Measurements from ENCODE around the gene TEAD2. TPM values are rescaled to one million over a fixed set of nuclear protein-coding genes. Genes with fewer than 3 reads are reported as not detected.

TEAD2 gene
- total and polyA plus RNA-seq, 9 of the 15 experiments (the other 6 are each of a cell fraction or from before 2014, with no cell fraction given), result 1.6 to 27.0 (median 13.9) TPM

GRCh38 chr19:49315111-49315510 is 47.1 kb downstream of the TEAD2 start:
- H4K20me1 ChIP-seq (replicated peaks; ENCODE audit: control insufficient read depth, insufficient read depth, low read length), result no peaks in the 10 kb centered on the region
- BruUV-seq (replicated peaks), result no TSS peak
- no peak overlapping the region for H3K4me3 ChIP-seq
- no peak for TF ChIP-seq ZNF699 (CRISPR knock-in tag; IDR thresholded peaks at IDR 0.05; ENCODE audit: insufficient replicate concordance)
- no peak for TF ChIP-seq POLR2B (IDR thresholded peaks at IDR 0.05; ENCODE audit: low read depth, partially characterized antibody)
- no peak for TF ChIP-seq FIP1L1 (IDR thresholded peaks at IDR 0.05; ENCODE audit: low read depth, low read length, poor library complexity, severe bottlenecking)
- no peak for TF ChIP-seq ZNF146 (CRISPR knock-in tag; IDR thresholded peaks at IDR 0.05; ENCODE audit: unreplicated experiment)
- TF ChIP-seq E2F3 (CRISPR knock-in tag; IDR thresholded peaks at IDR 0.05), result no peak
- no peak for TF ChIP-seq BRCA1 (IDR thresholded peaks at IDR 0.05)
- no peak for TF ChIP-seq BRCA1 (CRISPR knock-in tag; IDR thresholded peaks at IDR 0.05)
- no peak for TF ChIP-seq RBM17 (IDR thresholded peaks at IDR 0.05; ENCODE audit: borderline replicate concordance, low read depth, low read length)
- no peak for TF ChIP-seq TAF7 (tag; IDR thresholded peaks at IDR 0.05)
- TF ChIP-seq PHF8 (IDR thresholded peaks at IDR 0.05; ENCODE audit: borderline replicate concordance, low read length), result no peak
- TF ChIP-seq SIN3A (IDR thresholded peaks at IDR 0.05; ENCODE audit: borderline replicate concordance in 2 of 2, control insufficient read depth in 1 of 2, low read depth in 2 of 2, low read length in 2 of 2), result no peak
- TF ChIP-seq ZFP30 (CRISPR knock-in tag; IDR thresholded peaks at IDR 0.05; ENCODE audit: borderline replicate concordance), result no peak
- 0% methylated on average over 1 of the region's 1 CpG for WGBS (ENCODE audit: insufficient coverage, low coverage, missing lambda C conversion rate)
- H2AFZ ChIP-seq (ENCODE audit: low read depth, low read length), result no peak overlapping the region
- intact Hi-C loops (cut with micrococcal nuclease) (no loop called here), in situ Hi-C loops (cut with MboI) (no loop called here)
- H3K9me3 ChIP-seq (replicated peaks; ENCODE audit: control insufficient read depth, insufficient read depth, low read depth, low read length), result no peaks in the 10 kb centered on the region; the same call in 1 of the 2 replicates
- no peak for DNase-seq (ENCODE audit: extremely low read depth in 1 of 4, low spot score in 3 of 4)
- FAIRE-seq, result no peak
- no peaks in the 10 kb centered on the region for H3K79me2 ChIP-seq (ENCODE audit: control insufficient read depth, insufficient read depth, low read length)
- no peak overlapping the region for H3K27ac ChIP-seq (ENCODE audit: extremely low read depth, low read depth, low read length)
- H3K4me2 ChIP-seq (ENCODE audit: insufficient read depth, low read length), result no peak overlapping the region
- no peaks in the 10 kb centered on the region for H3K27me3 ChIP-seq (ENCODE audit: control insufficient read depth in 2 of 2, insufficient read depth in 2 of 2, low read length in 2 of 2)
- ChIA-PET CTCF (ENCODE audit: low intra/inter-chr PET ratio) (no interaction called here), POLR2A (no interaction called here)
- H3K36me3 ChIP-seq (ENCODE audit: control insufficient read depth, insufficient read depth, low read length), result no peaks in the 10 kb centered on the region
- H3K4me1 ChIP-seq (replicated peaks in 1 of 2; ENCODE audit: control insufficient read depth in 2 of 2, insufficient read depth in 2 of 2, low read length in 2 of 2), result no peaks in the 10 kb centered on the region
- ATAC-seq, result no peak
- no peak overlapping the region for H3K9ac ChIP-seq (ENCODE audit: insufficient read depth in 1 of 2, low read depth in 2 of 2, low read length in 2 of 2)
- no peaks in the 10 kb centered on the region for H3K9me1 ChIP-seq (ENCODE audit: control insufficient read depth, insufficient read depth, low read length)

Data from K562 (cell line).